ENCODE results near the gene CTU1.

CTU1 gene

DNA sequence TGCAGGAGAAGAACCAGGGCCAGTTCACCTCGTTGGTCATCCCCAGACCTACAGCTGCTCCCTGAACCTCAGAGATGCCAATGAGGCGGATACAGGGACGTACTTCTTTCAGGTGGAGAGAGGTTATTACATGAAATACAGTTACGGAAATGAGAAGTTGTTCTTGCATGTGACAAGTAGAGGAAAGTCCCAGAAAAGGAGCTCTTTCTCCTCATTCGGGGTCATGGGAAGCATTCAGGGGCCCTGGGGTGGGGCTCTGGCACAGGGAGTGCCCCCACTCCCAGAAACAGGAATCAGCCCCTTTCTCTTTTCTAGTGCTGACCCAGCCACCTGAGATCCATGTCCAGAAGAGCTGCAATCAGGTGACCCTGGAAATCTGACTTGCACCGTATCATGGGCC, 12.0 kb upstream of the CTU1 start:
- Histone ChIP-seq H3K27ac (ENCODE audit: low read length, poor library complexity, severe bottlenecking) (no peak overlapping the region), H4K91ac (ENCODE audit: low read length) (no peak overlapping the region)
- 83% methylated on average over 6 of the region's 6 CpGs for WGBS

DNA sequence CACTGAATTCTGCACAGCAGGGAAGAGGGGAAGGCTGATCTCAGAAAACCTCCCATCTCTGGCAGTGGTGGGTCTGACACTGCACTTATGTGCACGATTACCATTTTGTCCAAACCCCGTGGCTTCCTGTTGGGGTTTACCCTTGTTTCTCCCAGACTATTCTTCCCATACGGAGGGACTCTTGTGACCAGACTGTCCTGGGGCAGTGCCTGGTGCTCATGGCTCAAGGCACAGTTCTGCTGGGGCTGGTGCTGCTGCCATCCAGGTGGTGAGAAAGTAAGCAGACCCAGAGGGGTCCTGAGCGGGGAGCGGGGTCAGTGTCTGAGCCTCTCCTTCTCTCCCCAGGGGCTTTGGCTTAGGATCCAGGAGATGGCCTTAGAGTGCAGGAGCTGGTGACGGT, 11.4 kb upstream of the CTU1 start:
- no peak overlapping the region for H4K91ac ChIP-seq (ENCODE audit: low read length)
- H3K23ac ChIP-seq (ENCODE audit: low read length in 2 of 2) = no peak overlapping the region
- H2BK12ac ChIP-seq (ENCODE audit: low read length in 2 of 2) = peak overlapping the region in 1 of 2 experiments; percentile 18
- H3K27me3 ChIP-seq (ENCODE audit: control insufficient read depth in 1 of 2, insufficient read depth in 1 of 2, low read length in 2 of 2) = peaks cover 0 to 22% of the 10 kb centered on the region in 2 experiments
- no peak overlapping the region for H3K4me2 ChIP-seq (ENCODE audit: low read length, poor library complexity, severe bottlenecking)
- H2BK5ac ChIP-seq (ENCODE audit: low read depth, low read length, poor library complexity, severe bottlenecking) = no peak overlapping the region
- H4K8ac ChIP-seq (ENCODE audit: low read length) = no peak overlapping the region
- no peak overlapping the region for H3K27ac ChIP-seq (ENCODE audit: low read length, poor library complexity, severe bottlenecking)
- no peaks in the 10 kb centered on the region for H3K9me3 ChIP-seq (ENCODE audit: control insufficient read depth, low read length)
- no peak for DNase-seq
- no peak overlapping the region for H2BK15ac ChIP-seq (ENCODE audit: low read depth, poor library complexity, severe bottlenecking)
- no peak overlapping the region for H2BK120ac ChIP-seq (ENCODE audit: low read depth, low read length)
- H2AK5ac ChIP-seq (ENCODE audit: low read length, severe bottlenecking) = no peak overlapping the region
- no peak overlapping the region for H3K4me3 ChIP-seq (ENCODE audit: insufficient read depth in 1 of 2, low read depth in 1 of 2, low read length in 2 of 2)
- H3K18ac ChIP-seq (ENCODE audit: low read depth in 1 of 2, low read length in 2 of 2) = peak overlapping the region in 1 of 2 experiments; percentile 19
- H3K36me3 ChIP-seq (ENCODE audit: control insufficient read depth in 1 of 2, insufficient read depth in 2 of 2, low read depth in 1 of 2, low read length in 2 of 2) = no peaks in the 10 kb centered on the region
- H3K4me1 ChIP-seq (ENCODE audit: control insufficient read depth, insufficient read depth, low read depth, low read length) = no peaks in the 10 kb centered on the region
- no peak overlapping the region for H2AFZ ChIP-seq (ENCODE audit: low read depth, low read length)
- H3K79me1 ChIP-seq (replicated peaks; ENCODE audit: low read length, poor library complexity, severe bottlenecking) = no peaks in the 10 kb centered on the region
- no peak overlapping the region for H3K14ac ChIP-seq (ENCODE audit: low read length in 2 of 2)
- peak overlapping the region; percentile 7 for H3K9ac ChIP-seq (ENCODE audit: low read length)
- WGBS = 87% methylated on average over 6 of the region's 6 CpGs
- H3K4ac ChIP-seq (ENCODE audit: low read depth in 1 of 2, low read length in 2 of 2) = no peak overlapping the region

More for the DNA sequence above, 12.0 kb upstream of the CTU1 start:
- Histone ChIP-seq H2AK5ac (ENCODE audit: low read length, severe bottlenecking) (no peak overlapping the region), H3K14ac (ENCODE audit: low read length in 2 of 2) (no peak overlapping the region), H3K27me3 (ENCODE audit: control insufficient read depth in 1 of 2, insufficient read depth in 1 of 2, low read length in 2 of 2) (peaks cover 0 to 21% of the 10 kb centered on the region in 2 experiments), H2BK15ac (ENCODE audit: low read depth, poor library complexity, severe bottlenecking) (no peak overlapping the region), H2BK120ac (ENCODE audit: low read depth, low read length) (no peak overlapping the region), H3K4me1 (ENCODE audit: control insufficient read depth, insufficient read depth, low read depth, low read length) (no peaks in the 10 kb centered on the region), H3K9ac (ENCODE audit: low read length) (no peak overlapping the region), H2BK12ac (ENCODE audit: low read length in 2 of 2) (peak overlapping the region in 1 of 2 experiments; percentile 18), H4K8ac (ENCODE audit: low read length) (no peak overlapping the region), H3K36me3 (ENCODE audit: control insufficient read depth in 1 of 2, insufficient read depth in 2 of 2, low read depth in 1 of 2, low read length in 2 of 2) (no peaks in the 10 kb centered on the region), H2BK5ac (ENCODE audit: low read depth, low read length, poor library complexity, severe bottlenecking) (no peak overlapping the region), H2AFZ (ENCODE audit: low read depth, low read length) (no peak overlapping the region), H3K4me3 (ENCODE audit: insufficient read depth in 1 of 2, low read depth in 1 of 2, low read length in 2 of 2) (no peak overlapping the region), H3K4me2 (ENCODE audit: low read length, poor library complexity, severe bottlenecking) (no peak overlapping the region), H3K23ac (ENCODE audit: low read length in 2 of 2) (no peak overlapping the region), H3K79me1 (replicated peaks; ENCODE audit: low read length, poor library complexity, severe bottlenecking) (no peaks in the 10 kb centered on the region), H3K9me3 (ENCODE audit: control insufficient read depth, low read length) (no peaks in the 10 kb centered on the region), H3K18ac (ENCODE audit: low read depth in 1 of 2, low read length in 2 of 2) (no peak overlapping the region), H3K4ac (ENCODE audit: low read depth in 1 of 2, low read length in 2 of 2) (no peak overlapping the region)
- DNase-seq = no peak

DNA sequence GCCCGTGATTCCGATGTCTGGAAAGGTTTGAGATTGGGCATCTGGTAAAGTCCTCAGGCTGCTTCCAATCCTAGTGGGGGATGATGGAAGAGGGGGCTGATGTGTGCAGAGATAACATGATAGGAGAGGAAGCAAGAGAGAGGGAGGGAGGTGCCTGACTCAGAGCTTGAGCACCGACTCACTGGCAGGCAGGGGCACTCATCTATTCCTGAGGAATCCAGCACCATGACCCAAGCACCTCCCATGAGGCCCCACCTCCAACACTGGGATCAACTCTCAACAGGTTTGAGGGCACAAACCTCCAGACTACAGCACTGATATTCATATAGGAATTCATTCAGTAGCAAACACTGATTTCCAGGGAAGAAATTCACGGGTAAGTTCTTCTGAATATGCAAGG, 10.9 kb upstream of the CTU1 start:
- Histone ChIP-seq H3K9me3 (ENCODE audit: control insufficient read depth, low read length) (no peaks in the 10 kb centered on the region), H4K91ac (ENCODE audit: low read length) (no peak overlapping the region), H3K14ac (ENCODE audit: low read length in 2 of 2) (no peak overlapping the region), H2BK5ac (ENCODE audit: low read depth, low read length, poor library complexity, severe bottlenecking) (no peak overlapping the region), H3K9ac (ENCODE audit: low read length) (peak overlapping the region; percentile 7), H3K18ac (ENCODE audit: low read depth in 1 of 2, low read length in 2 of 2) (no peak overlapping the region), H3K23ac (ENCODE audit: low read length in 2 of 2) (no peak overlapping the region), H3K4me3 (ENCODE audit: insufficient read depth in 1 of 2, low read depth in 1 of 2, low read length in 2 of 2) (no peak overlapping the region), H3K4me1 (ENCODE audit: control insufficient read depth, insufficient read depth, low read depth, low read length) (no peaks in the 10 kb centered on the region), H2BK120ac (ENCODE audit: low read depth, low read length) (no peak overlapping the region), H3K4ac (ENCODE audit: low read depth in 1 of 2, low read length in 2 of 2) (no peak overlapping the region), H3K27me3 (ENCODE audit: control insufficient read depth in 1 of 2, insufficient read depth in 1 of 2, low read length in 2 of 2) (peaks cover 0 to 25% of the 10 kb centered on the region in 2 experiments), H3K27ac (ENCODE audit: low read length, poor library complexity, severe bottlenecking) (no peak overlapping the region), H3K36me3 (ENCODE audit: control insufficient read depth in 1 of 2, insufficient read depth in 2 of 2, low read depth in 1 of 2, low read length in 2 of 2) (no peaks in the 10 kb centered on the region), H2AFZ (ENCODE audit: low read depth, low read length) (no peak overlapping the region), H2AK5ac (ENCODE audit: low read length, severe bottlenecking) (no peak overlapping the region), H3K79me1 (replicated peaks; ENCODE audit: low read length, poor library complexity, severe bottlenecking) (no peaks in the 10 kb centered on the region), H4K8ac (ENCODE audit: low read length) (peak overlapping the region; percentile 19), H3K4me2 (ENCODE audit: low read length, poor library complexity, severe bottlenecking) (no peak overlapping the region), H2BK15ac (ENCODE audit: low read depth, poor library complexity, severe bottlenecking) (no peak overlapping the region), H2BK12ac (ENCODE audit: low read length in 2 of 2) (no peak overlapping the region)
- no peak for DNase-seq
- WGBS = 67% methylated on average over 3 of the region's 4 CpGs

DNA sequence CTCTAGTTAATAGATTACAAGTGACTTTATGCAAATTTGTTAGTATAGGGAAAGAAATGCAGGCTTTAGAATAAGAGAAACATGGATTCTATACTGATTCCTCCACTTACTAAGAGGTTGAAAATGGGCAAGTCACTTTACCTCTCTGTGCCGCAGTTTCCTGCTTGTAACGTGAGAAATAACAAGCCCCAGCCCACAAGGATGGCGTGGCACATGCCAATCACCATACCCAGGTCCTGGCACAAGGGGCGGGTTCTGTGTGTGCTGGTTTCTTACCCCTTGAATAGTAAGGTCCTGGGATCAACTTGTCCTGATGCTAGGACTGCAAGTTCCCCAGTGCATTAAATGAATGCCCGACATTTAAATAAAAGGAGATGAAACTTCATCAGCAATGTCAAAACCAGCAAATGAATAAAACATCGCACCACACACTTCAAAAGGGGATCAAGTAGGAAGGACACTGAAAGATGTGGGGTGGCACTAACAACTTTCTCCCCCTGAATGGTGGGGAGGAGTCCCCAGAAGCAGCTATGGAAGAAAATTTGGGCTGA, 8.6 kb upstream of the CTU1 start:
- Histone ChIP-seq H3K4ac (ENCODE audit: low read depth in 1 of 2, low read length in 2 of 2) (no peak overlapping the region), H3K23ac (ENCODE audit: low read length in 2 of 2) (no peak overlapping the region), H3K27me3 (ENCODE audit: control insufficient read depth in 1 of 2, insufficient read depth in 1 of 2, low read length in 2 of 2) (peaks cover 0 to 46% of the 10 kb centered on the region in 2 experiments), H3K9me3 (ENCODE audit: control insufficient read depth, low read length) (no peaks in the 10 kb centered on the region), H2BK5ac (ENCODE audit: low read depth, low read length, poor library complexity, severe bottlenecking) (no peak overlapping the region), H2AK5ac (ENCODE audit: low read length, severe bottlenecking) (no peak overlapping the region), H2BK15ac (ENCODE audit: low read depth, poor library complexity, severe bottlenecking) (no peak overlapping the region), H2BK12ac (ENCODE audit: low read length in 2 of 2) (no peak overlapping the region), H3K14ac (ENCODE audit: low read length in 2 of 2) (no peak overlapping the region), H3K4me2 (ENCODE audit: low read length, poor library complexity, severe bottlenecking) (no peak overlapping the region), H4K8ac (ENCODE audit: low read length) (no peak overlapping the region), H3K4me3 (ENCODE audit: insufficient read depth in 1 of 2, low read depth in 1 of 2, low read length in 2 of 2) (no peak overlapping the region), H3K4me1 (ENCODE audit: control insufficient read depth, insufficient read depth, low read depth, low read length) (no peaks in the 10 kb centered on the region), H3K36me3 (ENCODE audit: control insufficient read depth in 1 of 2, insufficient read depth in 2 of 2, low read depth in 1 of 2, low read length in 2 of 2) (no peaks in the 10 kb centered on the region), H3K18ac (ENCODE audit: low read depth in 1 of 2, low read length in 2 of 2) (no peak overlapping the region), H2AFZ (ENCODE audit: low read depth, low read length) (no peak overlapping the region), H3K9ac (ENCODE audit: low read length) (no peak overlapping the region), H4K91ac (ENCODE audit: low read length) (no peak overlapping the region), H3K79me1 (replicated peaks; ENCODE audit: low read length, poor library complexity, severe bottlenecking) (no peaks in the 10 kb centered on the region), H3K27ac (ENCODE audit: low read length, poor library complexity, severe bottlenecking) (no peak overlapping the region), H2BK120ac (ENCODE audit: low read depth, low read length) (no peak overlapping the region)
- WGBS = 75% methylated on average over 5 of the region's 6 CpGs
- DNase-seq = no peak

All from mesenchymal stem cell (in vitro differentiated cells and primary cell).